GM12892 (cell line): ENCODE results near the gene KIAA1671.

Experiments used
- POLR2A ChIP-seq: IDR thresholded peaks from 2 replicates; pipeline ENCODE4 v1.6.1; 2011; ENCODE audit warnings: low read depth, low read length, control low read depth
- POLR2AphosphoS5 ChIP-seq: IDR thresholded peaks from 2 replicates; pipeline ENCODE4 v1.6.1; 2011; ENCODE audit warnings: low read depth, low read length, control low read depth

DNA sequence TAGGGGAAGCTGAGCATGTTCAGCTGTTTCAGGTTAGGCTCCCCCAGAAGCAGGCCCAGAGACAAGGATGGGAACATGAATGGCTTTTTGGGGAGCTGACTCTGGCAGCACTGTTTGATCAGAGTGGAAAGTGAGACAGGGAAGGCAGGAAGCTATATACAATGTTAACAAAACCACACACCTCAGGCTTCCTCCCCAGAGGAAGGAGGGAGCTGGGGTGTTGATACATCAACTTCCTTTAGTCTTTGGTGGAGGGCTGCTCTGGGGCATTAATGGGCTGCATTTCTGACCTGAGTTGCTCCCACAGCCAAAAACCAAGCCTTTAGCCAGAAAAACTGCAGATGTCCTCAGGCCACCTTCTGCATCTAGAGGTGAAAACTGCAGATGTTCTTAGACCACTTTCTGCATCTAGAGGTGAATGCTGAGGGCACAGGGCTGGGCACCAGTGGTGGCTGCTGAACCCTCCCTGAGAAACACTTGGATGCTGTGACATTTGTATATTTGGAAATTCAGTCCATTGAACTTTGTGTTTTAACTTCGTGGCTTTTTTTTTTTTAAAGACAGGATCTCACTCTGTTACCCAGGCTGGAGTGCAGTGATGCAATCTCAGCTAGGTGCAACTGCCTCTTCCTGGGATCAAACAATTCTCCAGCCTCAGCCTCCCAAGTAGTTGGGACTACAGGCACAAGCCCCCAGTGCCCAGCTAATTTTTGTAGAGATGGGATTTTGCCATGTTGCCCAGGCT, 49.9 kb downstream of the KIAA1671 start:
- TF ChIP-seq POLR2A: no peak
- no peak for TF ChIP-seq POLR2AphosphoS5
